ENCODE data around the gene SERGEF.

The SERGEF gene

DNA sequence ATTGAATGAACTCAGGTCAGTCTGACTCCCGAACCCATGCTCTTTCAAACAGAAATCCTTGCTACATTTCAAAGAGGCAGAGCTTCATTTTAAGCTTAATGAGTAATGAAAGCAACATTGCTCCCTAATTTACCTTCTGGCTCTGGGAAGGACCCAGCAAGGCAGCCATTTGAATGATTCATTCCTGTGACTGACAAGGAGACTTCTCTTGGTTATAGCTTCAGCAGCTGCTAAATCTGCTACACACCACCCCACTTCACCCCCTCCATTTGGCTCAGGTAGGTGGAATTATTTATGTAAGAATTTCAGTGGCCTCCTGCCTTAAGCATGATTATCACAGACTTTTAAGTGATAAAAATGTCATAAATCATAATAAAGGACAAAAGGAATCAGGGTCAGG, 160.6 kb downstream of the SERGEF start:
- DNase-seq = no peak

DNA sequence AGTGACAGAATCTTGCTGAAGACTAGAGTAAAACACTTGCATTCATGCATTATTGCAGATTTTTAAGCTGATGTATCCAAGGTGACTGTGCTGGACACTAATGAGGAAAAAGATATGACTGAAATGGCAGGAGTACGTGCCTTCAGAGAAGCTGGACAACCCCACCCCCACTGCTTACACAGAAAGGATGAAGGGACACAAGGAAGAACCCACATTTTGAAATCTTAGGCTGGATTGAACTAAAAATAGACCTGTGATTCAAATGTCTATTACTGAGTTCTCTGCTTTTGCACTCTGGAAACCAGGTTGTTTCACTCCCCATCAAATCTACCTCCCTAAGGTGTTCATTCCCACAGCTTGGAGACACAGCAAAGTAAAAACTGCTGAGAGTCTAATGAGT, 161.2 kb downstream of the SERGEF start:
- DNase-seq = no peak

DNA sequence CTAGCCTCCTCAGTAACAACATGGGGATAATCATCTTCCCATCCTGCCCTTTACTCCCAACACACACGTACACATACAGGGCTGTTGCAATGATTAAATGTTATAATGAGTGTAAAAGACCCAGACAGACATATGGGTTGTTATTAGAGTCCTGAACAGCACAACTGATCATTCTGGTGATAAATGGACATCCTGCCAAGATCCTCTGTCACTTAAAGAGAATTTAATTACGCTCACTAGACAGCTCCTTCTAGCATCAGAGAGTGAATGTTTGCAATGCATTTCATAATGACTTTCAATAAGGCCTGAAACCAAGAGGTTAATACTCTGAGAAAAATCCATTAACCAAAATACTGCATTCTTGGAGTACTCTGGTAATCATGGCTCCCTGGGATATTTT, 162.5 kb downstream of the SERGEF start:
- no peak for DNase-seq

DNA sequence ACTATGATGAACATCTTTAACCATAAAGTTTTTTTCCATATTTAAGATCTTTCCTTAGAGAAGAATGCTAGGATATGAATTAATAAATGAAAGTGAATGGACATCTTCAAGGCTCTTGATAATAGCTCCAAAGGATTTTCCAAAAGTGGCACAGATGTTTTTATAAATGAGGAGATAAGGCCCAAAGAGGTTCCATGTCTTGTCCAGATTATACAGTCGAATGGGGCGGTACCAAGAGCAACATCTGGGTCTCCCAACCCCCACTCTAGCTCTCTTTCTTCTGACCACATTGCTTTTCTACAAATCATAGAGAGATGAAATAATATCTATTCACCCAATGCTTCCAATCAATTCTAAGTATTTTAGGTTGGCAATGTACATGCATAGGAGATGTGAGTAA, 164.1 kb downstream of the SERGEF start:
- no peak for DNase-seq

DNA sequence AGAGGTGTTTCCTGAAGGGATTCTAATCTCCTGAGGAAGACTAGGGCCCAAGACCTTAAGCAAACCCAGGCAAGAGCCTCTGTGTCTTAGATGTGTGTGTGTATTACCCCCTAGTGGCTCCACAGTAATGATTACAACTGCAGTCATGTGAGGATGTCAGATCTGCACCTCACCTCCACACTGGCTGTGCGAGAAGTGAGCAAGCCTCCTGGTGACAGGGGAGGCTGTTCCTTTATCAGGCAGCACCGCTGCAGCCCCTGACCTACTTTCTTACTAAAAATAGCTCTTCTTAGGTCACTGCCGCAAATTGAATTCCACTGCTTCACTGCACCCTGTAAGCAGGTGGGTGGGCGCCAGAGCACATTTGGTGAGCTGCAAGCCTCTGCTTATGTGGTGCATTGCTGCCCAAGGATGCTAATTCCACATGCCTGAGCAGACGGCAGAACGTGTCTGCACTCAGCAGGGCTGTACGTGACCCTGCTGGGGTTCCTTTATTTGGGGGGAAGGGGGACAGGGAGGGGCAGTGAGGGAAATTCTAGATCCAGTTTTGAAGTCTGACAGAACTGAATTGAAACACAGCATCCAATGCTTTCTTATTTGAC, 165.9 kb downstream of the SERGEF start:
- no peak for DNase-seq

DNA sequence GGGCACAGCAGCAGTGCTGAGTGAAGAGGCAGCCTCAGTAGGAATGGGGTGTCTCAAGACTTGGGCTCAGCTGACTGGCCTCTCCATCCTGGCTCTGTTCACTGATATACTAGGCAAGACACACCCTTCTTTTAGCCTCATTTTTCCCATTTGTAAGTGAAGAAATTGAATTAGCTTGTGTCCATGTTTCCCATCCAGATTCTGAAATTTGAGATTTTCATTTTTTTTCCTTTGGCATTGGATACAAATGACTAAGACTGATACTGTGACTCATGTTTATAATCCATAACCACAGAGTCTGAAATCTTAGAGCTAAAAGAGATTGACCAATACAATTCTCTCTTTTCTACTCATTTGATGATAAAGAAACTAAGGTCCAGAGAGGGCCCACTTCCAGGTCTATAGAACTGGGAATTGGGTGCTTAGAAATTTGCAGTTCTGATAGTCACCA, 167.4 kb downstream of the SERGEF start:
- DNase-seq = no peak

DNA sequence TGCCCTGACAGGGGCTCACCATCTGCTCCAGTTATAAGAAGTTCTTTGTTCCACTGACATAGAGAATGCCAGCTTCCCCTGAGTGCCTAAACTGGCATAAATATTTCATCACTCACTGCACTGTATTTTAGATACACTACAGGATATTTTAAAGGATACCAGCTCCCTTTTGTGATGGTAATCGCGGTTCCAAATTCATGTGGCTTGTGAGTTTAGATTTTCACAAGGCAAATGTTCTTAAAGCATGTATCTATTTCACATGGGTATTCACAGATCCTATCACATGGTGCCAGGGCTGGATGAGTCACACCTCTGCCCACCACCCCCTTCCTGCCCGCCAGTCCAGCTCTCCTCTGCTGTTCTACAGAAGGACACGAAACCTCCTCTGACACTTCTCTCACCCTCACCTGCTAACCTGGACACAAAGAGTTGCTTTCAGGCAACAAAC, 172.7 kb downstream of the SERGEF start:
- no peak for DNase-seq

DNA sequence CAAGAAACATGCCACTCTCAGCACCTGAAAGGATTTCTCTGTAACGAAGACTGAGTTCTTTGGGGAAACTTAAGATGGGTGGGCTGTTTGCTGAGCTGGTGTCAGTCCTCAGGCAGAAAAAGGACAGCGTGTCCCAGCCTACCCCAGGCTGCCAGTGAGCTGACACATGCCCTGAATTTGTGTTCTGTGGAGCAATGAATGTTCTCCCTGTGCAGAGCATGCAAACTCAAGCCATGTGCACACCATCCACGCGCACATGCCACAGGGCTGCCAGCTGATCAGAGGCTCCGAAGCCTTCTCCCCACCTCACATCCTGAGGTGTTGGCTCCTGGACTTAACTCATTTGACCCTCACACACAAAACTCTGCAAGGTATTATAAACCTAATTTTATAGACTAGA, 173.4 kb downstream of the SERGEF start:
- no peak for DNase-seq

DNA sequence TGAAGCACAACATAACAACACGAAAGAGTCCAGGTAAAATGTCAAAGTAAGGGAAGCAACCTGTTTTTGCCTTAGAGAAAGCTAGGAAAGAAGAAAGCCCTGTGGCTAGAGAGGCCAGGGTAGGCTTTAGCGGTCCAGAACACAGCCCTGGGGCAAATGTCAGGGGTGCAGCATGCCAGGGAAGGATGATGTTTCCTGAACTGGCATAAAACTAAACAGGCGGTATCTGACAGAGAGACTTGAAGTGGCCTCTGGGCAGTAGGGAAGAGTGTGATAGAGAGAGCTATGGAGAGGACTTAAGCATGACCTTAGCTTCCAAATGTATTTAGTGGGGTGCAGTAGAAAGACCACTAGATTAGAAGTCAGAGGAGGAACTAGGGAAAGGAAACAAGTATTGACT, 174.7 kb downstream of the SERGEF start:
- DNase-seq = no peak

DNA sequence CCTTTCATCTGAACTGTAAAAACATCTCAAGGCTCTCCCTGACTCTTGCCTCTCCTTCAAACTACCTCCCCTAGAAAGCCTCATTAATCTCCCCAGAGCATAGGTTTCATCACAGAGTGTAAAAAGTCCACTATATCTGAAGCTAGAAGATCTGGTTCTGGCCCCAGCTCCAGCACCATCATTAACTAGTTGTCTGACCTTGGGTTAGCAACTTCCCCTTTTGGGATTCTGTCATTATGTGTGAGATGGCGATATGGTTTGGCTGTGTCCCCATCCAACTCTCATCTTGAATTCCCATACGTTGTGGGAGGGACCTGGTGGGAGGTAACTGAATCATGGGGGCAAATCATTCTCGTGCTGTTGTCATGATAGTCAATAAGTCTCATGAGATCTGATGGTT, 181.0 kb downstream of the SERGEF start:
- DNase-seq = no peak

DNA sequence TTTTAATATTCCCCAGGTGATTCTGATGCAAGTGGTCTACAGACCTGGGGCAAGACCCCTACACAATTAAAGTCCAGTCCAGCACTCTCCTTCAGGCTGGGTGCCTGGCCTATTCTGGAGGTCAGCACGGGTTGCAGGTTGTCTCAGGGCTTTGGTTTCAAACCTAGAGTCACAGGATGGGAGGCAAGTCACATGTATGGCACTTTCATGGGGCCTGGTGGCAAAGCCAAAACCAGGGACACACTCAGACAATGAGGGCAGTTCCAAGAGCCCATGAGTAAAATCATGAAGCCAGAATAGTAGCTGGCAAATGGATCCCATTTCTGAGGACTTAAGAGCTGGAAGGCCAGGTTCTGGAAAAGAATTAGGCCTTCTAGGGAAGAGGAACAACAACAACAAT, 181.6 kb downstream of the SERGEF start:
- DNase-seq = no peak

DNA sequence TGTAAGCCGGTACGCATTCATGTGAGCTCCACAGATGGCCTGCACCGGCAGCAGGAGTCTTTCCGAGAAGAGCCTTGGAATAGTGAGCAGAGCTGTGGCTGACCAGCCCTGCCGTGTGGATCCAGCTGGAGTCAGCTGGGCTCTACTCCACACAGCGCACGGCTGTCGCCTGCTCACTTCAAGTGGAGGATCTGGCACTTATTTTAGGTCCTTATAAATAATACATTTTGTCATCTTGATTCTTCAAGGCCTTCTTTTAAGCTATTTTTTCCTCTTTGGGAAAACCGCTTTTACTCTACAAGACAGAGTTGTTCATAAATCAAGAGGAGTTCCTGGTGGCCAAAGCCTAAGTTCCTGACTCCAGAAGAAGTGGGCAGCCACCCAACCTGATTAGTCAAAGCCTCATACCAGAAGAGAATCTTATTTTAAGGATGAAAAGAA, 184.5 kb downstream of the SERGEF start:
- no peak for DNase-seq

DNA sequence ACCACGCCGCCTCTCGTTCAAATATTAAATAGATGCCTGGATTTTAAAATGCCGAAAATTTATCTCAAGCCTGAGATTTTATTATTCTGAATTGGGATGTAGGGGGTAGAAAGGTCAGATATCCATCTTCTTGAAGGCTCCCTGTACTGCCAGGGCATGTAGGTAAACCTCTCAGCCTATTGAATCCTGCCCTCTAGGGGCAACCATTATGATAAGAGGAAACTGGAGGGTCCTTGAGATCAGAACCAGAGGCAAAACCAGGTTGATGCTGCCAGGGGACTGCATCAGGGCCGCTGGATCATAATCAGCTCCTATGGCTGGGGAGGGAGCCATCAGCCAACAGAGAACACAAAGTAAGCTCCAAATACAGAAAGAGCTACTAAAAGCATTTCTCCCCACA, 185.8 kb downstream of the SERGEF start:
- peak in 1 of 2 experiments; percentile 33 for DNase-seq

DNA sequence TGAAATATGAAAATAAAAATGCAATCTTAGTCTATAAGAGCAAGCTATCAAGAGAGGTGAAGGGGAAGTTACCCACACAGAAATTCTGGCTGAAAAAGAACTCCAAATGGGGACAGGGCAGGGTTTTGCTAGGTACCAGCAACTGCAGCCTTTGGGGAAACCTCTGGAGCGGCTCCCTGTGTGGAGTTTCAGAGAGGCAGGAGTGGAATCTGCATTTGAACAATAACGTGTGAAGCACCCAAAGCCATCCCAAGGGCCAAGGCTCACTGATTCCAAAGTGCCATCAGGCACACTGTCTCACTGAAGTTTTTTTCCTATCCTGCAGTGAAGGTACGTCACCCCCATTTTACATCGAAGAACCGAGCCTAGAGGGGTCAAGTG, 190.5 kb downstream of the SERGEF start:
- no peak for DNase-seq

DNA sequence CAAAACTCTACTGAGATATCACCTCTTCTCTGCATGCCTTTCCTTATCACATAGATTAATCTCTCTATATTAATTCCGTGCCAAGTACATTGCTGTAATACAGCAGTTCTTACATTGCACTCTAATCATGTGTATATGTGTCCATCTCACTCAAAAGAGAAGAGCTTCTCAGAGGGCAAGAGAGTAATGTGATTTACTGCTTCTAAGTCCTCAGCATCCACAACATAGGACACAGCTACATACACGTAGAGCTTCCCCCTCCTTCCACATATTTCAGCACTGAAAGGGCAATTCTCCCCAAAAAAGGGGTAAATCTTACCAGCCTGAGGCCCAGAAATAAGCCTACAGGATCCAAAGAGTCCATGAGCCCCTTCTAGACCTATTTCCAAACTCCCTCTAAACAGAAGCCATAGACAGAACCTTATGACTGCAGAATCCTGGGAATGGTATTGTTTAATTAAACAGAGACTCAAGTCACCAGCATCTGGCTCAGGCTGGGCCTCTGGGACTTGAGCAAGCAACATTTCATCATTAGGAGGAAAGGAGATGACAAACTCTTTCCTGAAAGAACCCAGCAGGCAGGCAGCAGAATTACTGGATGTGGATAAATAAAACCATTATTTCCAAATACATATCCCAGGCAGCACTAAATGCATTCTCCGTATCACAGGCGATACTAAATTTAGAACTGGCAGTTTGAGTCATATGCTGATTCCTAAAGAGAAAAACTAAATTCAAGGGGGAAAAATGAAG, 191.0 kb downstream of the SERGEF start:
- no peak for DNase-seq

DNA sequence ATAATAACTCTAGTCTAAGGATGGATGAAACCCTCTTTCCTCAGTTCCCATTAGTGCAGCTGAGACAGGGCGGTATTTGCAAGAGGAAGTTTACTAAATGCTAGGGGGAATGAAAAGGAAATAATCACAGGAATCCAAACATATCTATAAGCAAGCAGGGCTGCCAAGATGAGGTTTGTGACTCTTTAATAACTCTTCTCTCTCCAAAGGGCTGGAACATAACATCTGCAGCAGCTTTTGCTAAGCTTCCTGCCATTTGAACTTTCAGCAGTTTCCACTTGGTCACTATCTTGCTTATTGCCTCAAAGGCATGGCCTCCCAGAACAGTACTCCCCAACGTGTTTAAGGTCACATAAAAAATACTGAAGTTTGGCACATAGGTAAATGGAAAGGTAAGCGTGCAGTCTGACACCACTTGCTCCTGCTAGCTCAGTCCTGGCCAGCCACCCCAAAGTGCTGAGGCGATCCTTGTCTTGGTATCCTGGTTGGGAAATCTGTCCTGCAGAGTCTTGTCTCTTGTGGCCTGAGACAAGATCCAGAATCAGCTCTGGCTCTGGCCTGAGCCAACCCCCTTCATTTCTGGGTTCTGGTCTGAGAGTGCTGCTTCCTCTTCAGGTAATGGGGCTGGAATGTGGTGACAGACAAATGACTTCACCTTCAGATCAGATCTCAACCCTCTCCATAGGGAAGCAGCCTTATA, 196.5 kb downstream of the SERGEF start:
- DNase-seq = no peak

DNA sequence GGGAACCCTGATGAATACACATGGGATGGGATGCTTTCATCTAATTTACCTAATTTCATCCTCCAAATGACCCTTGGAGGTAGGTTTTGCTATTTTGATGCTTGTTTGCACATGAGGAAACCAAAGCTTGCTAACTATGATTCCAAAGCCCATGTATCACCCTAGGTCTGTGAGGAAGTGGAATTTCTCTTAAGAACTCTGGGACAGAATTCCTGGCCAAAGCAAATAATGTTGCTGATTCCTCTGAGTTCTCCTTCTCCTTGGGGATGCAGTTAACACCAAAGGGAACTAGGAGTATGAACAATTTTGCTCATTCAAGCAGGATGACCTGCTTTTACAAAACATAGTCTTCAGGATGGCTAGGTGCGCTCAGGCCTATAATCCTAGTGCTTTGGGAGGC, 198.3 kb downstream of the SERGEF start:
- DNase-seq = no peak

DNA sequence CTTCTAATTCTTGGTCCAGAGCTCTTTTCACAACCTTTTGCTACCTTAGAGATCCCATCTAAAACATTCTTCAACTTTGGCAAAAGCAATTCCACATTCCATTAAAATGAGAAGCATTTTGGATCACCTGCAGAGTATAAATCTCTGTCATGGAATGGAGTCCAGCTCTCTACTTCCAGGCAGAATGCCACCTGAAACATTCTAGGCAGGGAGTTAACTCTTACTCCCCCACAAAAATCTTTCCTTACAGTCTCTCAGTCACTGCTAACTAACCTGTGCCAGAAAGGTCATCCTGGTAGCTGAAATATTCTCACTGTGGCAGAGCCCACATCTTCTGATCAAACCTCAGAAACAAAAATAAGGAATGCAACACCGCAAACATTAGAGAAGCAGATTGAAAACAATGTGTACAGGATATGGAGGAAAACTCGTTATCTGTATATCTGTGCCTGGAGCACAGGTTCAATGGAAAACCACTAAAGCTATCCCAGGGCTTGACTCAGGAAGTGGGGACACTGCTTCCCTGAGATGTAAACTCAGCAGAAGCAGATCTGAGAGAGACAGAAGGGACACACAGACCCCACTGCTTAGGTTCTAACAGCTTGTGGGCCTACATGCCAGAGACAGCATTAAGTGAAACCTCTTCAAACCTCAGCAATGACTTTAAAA, 199.3 kb downstream of the SERGEF start:
- DNase-seq = no peak

DNA sequence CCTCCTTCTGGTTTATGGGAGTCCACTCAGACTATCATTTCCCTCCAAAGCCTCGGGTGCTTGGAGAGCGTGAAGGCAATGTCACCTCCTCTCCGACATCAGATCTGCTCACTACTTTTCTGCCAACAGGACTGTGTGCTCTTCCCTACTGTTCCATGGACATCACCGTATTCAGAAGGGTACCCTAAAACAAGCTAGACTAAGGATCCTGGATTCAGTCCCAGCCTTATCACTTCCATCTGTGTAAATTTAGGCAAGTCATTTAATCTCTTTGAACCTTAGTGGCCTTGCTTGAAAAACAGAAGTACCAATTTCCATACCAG, 200.0 kb downstream of the SERGEF start:
- DNase-seq = no peak

DNA sequence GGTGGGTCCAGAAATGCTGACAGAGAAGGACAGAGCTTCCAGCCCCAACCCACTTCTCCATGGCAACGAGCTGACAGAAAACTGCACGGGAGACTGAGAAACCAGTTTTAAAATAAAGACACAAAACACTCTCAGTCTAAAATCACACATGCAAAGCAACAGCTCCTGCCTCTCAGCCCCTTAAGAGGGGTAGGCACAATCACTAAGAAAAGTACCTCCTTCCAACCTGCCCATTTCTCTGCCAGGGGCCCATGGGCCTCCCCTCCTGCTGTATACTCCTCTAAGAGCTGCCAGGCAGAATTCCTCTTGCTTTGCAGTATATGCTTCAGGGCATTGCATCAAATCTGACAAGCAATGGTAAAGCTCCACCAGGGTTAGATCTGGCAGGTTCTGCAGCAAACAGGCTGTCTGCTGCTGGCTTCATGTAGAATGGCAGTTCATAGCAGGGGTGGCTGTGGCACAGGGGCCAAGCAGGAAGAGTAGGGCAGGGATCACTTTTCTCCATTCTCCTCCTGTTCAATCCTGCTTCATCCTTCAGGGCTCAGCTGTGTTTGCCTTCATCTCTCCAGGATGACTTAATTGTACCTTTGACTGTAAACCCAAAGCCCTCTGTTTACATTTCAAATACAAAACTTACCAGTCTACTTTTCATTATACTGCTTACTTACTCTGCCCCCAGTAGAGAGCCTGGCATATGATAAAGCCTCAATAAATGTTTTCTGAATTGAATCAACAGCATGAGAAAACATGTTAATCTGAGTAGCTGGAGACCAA, 200.6 kb downstream of the SERGEF start:
- no peak for DNase-seq

DNA sequence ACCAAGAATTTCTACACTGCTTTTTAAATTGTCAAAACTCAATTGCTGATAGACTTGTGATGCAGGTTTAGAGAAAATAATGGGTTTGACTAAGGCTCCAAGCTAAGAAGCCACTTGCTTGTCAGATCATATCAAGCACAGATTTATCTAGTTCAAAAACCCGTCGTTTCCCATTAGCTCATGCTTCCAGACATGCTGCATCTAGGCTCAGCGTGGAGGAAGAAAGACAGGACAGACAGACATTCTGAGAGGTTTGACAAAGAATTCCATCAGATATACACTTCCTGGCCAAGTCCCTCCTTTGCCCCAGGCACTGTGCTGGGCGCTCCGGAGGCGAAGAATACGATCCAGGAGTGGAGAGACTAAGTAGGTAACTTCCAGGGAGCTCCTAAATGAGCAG, 201.5 kb downstream of the SERGEF start:
- no peak for DNase-seq

DNA sequence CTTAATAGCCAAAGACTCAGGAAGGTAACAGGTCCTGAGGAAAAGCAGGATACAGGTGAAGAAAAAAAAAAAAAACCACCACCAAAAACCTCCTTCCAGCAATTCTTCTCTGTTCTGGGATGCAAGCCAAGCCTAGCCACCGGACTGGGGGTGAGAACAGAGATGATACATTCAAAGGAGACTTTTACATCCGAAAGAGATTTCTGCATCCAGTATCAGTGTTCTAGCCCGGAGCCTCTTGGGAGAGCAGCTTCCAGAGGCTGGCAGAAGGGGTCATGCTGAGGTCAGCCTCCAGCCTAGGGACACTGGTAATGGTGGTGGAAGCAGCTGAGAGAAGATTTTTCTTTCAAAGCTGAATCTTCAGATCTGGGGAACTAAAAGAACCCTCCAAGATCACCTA, 202.1 kb downstream of the SERGEF start:
- DNase-seq = no peak

DNA sequence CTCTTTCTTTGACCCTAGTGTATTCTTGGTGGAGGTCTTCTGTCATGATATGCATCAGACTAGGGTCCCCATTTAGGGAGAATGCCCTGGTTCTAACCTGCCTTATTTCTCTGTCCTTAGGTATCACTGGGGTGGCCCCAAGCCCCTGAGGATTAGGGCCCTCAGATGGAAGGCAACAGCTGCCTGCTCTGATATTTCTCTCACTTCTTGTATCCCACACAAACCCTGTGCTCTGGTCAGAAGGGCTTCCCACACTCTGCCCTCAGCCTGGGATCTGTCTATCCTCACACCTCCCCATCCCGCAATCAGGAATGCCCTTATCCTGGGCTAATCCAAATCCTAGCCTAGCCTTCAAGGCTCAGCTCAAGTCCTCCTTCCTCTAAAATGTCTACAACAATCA, 202.8 kb downstream of the SERGEF start:
- no peak for DNase-seq

Data from NCI-H187 (cell line).